GM19035 (cell line): Measurements from ENCODE around the gene BANF2.
A peak's percentile ranks its signal among the peaks of the same experiment; 100 is the strongest.
"Not testable (repeated sequence)": the region's sequence is repeated elsewhere in the genome, so short reads cannot be mapped to it uniquely, and the experiment has no call there.

Source experiments
- ATAC-seq: cut with Tn5 transposase; IDR thresholded peaks from one replicate; pipeline ENCODE4 v1.9.1; 2021; ENCODE audit not compliant: unreplicated experiment

Gene BANF2

GRCh38 chr20:17682103-17682888, 17.5 kb upstream of the BANF2 start, which contains the start of gene RRBP1:
TSS of gene RRBP1 (minus strand) at chr20:17682242. CDS start at chr20:17660507, 21,735 bp downstream.
- peak; percentile 91 for ATAC-seq

- ATAC-seq = no peak
Measured at GRCh38 chr20:17682889-17683198, 16.9 kb upstream of the BANF2 start.

- ATAC-seq = no peak
Measured at GRCh38 chr20:17683218-17684076, 16.3 kb upstream of the BANF2 start.

GRCh38 chr20:17684077-17684888, 15.5 kb upstream of the BANF2 start:
- no peak for ATAC-seq

GRCh38 chr20:17685168-17685567, 14.6 kb upstream of the BANF2 start:
- no peak for ATAC-seq

- ATAC-seq = no peak
Measured at GRCh38 chr20:17687800-17688199, 12.0 kb upstream of the BANF2 start.

GRCh38 chr20:17688965-17689364, 10.8 kb upstream of the BANF2 start:
- ATAC-seq = no peak

GRCh38 chr20:17690144-17690543, 9.6 kb upstream of the BANF2 start:
- no peak for ATAC-seq

- ATAC-seq = no peak
Measured at GRCh38 chr20:17691758-17692157, 8.0 kb upstream of the BANF2 start.

- no peak for ATAC-seq
Measured at GRCh38 chr20:17693444-17694001, 6.2 kb upstream of the BANF2 start.

- ATAC-seq = no peak
Measured at GRCh38 chr20:17694767-17695166, 5.0 kb upstream of the BANF2 start.

- ATAC-seq = no peak
Measured at GRCh38 chr20:17696287-17696686, 3.5 kb upstream of the BANF2 start.

- ATAC-seq = no peak
Measured at GRCh38 chr20:17697171-17697570, 2.6 kb upstream of the BANF2 start.

GRCh38 chr20:17698384-17698783, 1.4 kb upstream of the BANF2 start:
- no peak for ATAC-seq

GRCh38 chr20:17700637-17701036, 871 bp downstream of the BANF2 start:
- ATAC-seq = no peak

GRCh38 chr20:17701826-17702225, 2.1 kb downstream of the BANF2 start:
- ATAC-seq = no peak

GRCh38 chr20:17704589-17705317, 5.0 kb downstream of the BANF2 start:
- no peak for ATAC-seq

- ATAC-seq = no peak
Measured at GRCh38 chr20:17705916-17706315, 6.2 kb downstream of the BANF2 start.

- no peak for ATAC-seq
Measured at GRCh38 chr20:17706632-17707031, 6.9 kb downstream of the BANF2 start.

GRCh38 chr20:17707951-17708350, 8.2 kb downstream of the BANF2 start:
- not testable (repeated sequence) for ATAC-seq
